HFFc6 (cell line): ENCODE measurements around the gene PCBD1. TPM values are rescaled to one million over a fixed set of nuclear protein-coding genes. Genes with fewer than 3 reads are reported as not detected.

Source experiments
- DNase-seq: peaks from one replicate; pipeline ENCODE4 v3.0.0-alpha.2; 2018
- H3K27ac Mint-ChIP-seq: 2 replicates; pipeline ENCODE4 v1.8.0; 2020; ENCODE audit warnings: mild to moderate bottlenecking, mixed read lengths
- H3K27me3 Mint-ChIP-seq: 2 replicates; pipeline ENCODE4 v1.8.0; 2021; ENCODE audit warnings: mild to moderate bottlenecking, moderate library complexity, mixed read lengths; ENCODE audit not compliant: insufficient read depth
- H3K36me3 Mint-ChIP-seq: 2 replicates; pipeline ENCODE4 v1.8.0; 2021; ENCODE audit warnings: low read depth, mixed read lengths
- H3K4me1 Mint-ChIP-seq: 2 replicates; pipeline ENCODE4 v1.8.0; 2020; ENCODE audit warnings: low read depth, mixed read lengths
- H3K4me3 Mint-ChIP-seq: 2 replicates; pipeline ENCODE4 v1.8.0; 2020; ENCODE audit warnings: mild to moderate bottlenecking, moderate library complexity, mixed read lengths
- H3K9me3 Mint-ChIP-seq: 2 replicates; pipeline ENCODE4 v1.8.0; 2020; ENCODE audit warnings: mild to moderate bottlenecking, mixed read lengths
- CTCF ChIP-seq: fragments of 200-600 bp; sonication (generic); IDR thresholded peaks from 2 replicates; pipeline ENCODE4 v1.5.0; 2021; ENCODE audit warnings: antibody characterized with exemption, mild to moderate bottlenecking
- long read RNA-seq: library from polyadenylated mRNA; unstranded; transcript quantifications from one replicate; pipeline ENCODE4 v2.0.0, GENCODE V29; 2019
- total RNA-seq, 6 experiments: library from RNA; stranded (reverse); fragmentation: NEBNext Ultra II Directional; extraction: Animal tissue kit (Norgen Biotek cat#: 25700); gene quantifications; 2 replicates in 1 of 6; 3 replicates in 5 of 6; pipeline ENCODE4 v1.2.3, GENCODE V29; 2021

Gene PCBD1
- total RNA-seq = 10 to 100 TPM; 36.4 to 55.7 (median 37.7) TPM
- long read RNA-seq, transcript PCBD1-201 (4 exons, 1,006 nt) = major isoform, 66 of 81 reads
- long read RNA-seq, partial matches to known transcripts = 8 of 81 reads
- long read RNA-seq, other reads (novel, unspliced or antisense) = 3 of 81 reads

DNA sequence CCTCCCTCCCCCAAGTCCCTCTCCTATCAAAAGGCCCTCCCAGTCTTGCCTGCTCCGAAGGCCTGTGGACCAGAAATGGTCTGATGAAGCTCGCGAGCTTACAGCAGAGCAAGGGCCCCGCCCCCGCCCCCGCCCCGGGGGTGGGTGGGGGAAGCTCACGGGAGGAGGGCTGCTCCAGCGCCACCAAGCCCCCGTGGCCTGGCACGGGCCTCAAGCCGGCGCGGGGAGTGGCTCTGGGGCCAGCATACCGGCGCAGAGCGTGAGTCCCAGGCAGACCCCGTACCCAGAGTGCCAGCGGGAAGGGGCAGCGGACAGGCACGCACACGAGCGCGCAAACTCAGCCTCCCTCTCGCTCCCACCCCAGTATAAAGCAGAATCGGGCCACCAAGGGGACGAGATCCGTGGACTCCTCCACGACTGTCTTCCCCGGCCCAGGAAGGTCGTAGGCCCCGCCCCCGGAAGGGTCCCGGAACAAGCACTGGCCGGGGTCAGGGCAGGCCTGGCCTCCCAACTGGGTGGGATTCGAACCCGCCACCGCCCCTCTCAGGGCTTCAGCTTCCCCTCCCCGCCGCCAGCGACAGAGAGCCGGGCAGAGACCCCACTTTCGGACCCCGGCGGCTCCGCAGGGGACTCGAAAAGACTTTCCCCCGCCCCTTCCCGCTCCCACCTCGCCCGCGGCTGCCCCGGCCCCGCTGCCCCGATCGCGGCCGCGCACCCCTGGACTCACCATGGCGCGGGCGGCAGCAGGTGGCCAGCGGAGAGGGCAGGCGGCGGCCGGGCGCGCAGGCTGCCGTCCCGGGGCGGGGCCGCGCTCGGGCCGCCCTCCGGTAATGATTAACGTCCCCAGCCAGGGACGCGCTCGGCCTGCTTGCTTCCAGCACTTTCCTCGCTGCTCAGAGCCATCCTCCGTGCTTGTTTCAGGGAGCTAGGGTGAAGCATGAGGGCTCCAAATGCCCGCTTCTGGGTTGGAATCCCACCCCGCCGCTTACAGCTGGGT is at the start of gene PCBD1:
Gene PCBD1, minus strand, starts transcription at position 762 of the 997 bp plus-strand sequence. Its CDS starts 32 bp downstream, at position 730.
- no peaks in the 10 kb centered on the region for H3K36me3 Mint-ChIP-seq
- peak within 1 kb of the TSS; percentile 62; the same call in 1 of the 2 replicates for H3K27ac Mint-ChIP-seq
- peak; percentile 26 for DNase-seq
- peak within 1 kb of the TSS; percentile 84 for H3K4me3 Mint-ChIP-seq
- TF ChIP-seq CTCF = no peak
- no peaks in the 10 kb centered on the region for H3K9me3 Mint-ChIP-seq
- H3K4me1 Mint-ChIP-seq = peaks cover 34% of the 10 kb centered on the region
- peaks cover 4% of the 10 kb centered on the region for H3K27me3 Mint-ChIP-seq

DNA sequence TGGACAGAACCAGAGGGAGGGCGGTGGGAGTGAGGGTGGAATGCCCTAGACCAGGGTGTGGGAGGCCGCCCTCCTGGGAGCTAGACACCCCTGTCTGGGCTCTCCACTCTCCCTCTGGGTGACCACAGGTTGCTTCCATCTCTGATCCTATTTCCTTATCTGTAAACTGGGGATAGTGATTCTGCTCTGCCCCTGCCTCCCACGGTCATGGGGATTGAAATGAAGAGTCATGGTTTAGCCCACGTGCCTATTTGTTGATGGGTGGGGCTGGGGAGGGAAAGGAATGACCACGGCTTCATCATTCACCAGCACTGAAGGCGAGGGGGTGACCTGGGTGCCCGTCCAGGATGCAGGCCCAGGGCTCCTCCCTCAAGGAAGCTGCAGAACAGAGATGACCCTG is 49.3 kb upstream of the PCBD1 start:
- DNase-seq = no peak
- no peak for TF ChIP-seq CTCF
- H3K4me1 Mint-ChIP-seq = no peaks in the 10 kb centered on the region
- H3K9me3 Mint-ChIP-seq = no peaks in the 10 kb centered on the region
- H3K36me3 Mint-ChIP-seq = no peaks in the 10 kb centered on the region
- no peak overlapping the region for H3K27ac Mint-ChIP-seq
- H3K27me3 Mint-ChIP-seq = peaks cover 53% of the 10 kb centered on the region
- H3K4me3 Mint-ChIP-seq = no peak overlapping the region

GRCh38 chr10:70936111-70936510 is 47.7 kb upstream of the PCBD1 start:
- no peaks in the 10 kb centered on the region for H3K36me3 Mint-ChIP-seq
- no peaks in the 10 kb centered on the region for H3K9me3 Mint-ChIP-seq
- H3K27ac Mint-ChIP-seq = no peak overlapping the region
- H3K4me1 Mint-ChIP-seq = peaks cover 4% of the 10 kb centered on the region
- H3K4me3 Mint-ChIP-seq = no peak overlapping the region
- no peak for TF ChIP-seq CTCF
- DNase-seq = no peak
- peaks cover 48% of the 10 kb centered on the region for H3K27me3 Mint-ChIP-seq

GRCh38 chr10:70935631-70936030 is 47.3 kb upstream of the PCBD1 start:
- no peak for DNase-seq
- Mint-ChIP-seq H3K4me1 (peaks cover 9% of the 10 kb centered on the region), H3K27ac (no peak overlapping the region), H3K36me3 (no peaks in the 10 kb centered on the region), H3K9me3 (no peaks in the 10 kb centered on the region), H3K4me3 (no peak overlapping the region), H3K27me3 (peaks cover 47% of the 10 kb centered on the region)
- TF ChIP-seq CTCF = no peak

GRCh38 chr10:70935125-70935625 is 46.8 kb upstream of the PCBD1 start:
- Mint-ChIP-seq H3K27me3 (peaks cover 47% of the 10 kb centered on the region), H3K4me1 (peaks cover 11% of the 10 kb centered on the region), H3K36me3 (no peaks in the 10 kb centered on the region), H3K9me3 (no peaks in the 10 kb centered on the region), H3K4me3 (no peak overlapping the region), H3K27ac (no peak overlapping the region)
- DNase-seq = no peak
- TF ChIP-seq CTCF = no peak
